Rectal smooth muscle tissue (tissue), 1 donor: ENCODE data around the gene ARHGDIG.

Experiments
- H3K27ac ChIP-seq: one replicate; pipeline ENCODE4 v1.7.0; 2013; ENCODE audit warnings: low read depth, low read length, inconsistent platforms
- H3K27me3 ChIP-seq: one replicate; pipeline ENCODE4 v1.7.0; 2013; ENCODE audit warnings: low read length; ENCODE audit not compliant: control insufficient read depth, insufficient read depth
- H3K36me3 ChIP-seq: one replicate; pipeline ENCODE4 v1.7.0; 2013; ENCODE audit warnings: low read length; ENCODE audit not compliant: control insufficient read depth, insufficient read depth
- H3K4me1 ChIP-seq: one replicate; pipeline ENCODE4 v1.7.0; 2013; ENCODE audit warnings: low read length; ENCODE audit not compliant: control insufficient read depth, insufficient read depth
- H3K4me3 ChIP-seq: one replicate; pipeline ENCODE4 v1.7.0; 2013; ENCODE audit warnings: low read length
- H3K9ac ChIP-seq: one replicate; pipeline ENCODE4 v1.7.0; 2013; ENCODE audit warnings: low read length

The ARHGDIG gene

DNA sequence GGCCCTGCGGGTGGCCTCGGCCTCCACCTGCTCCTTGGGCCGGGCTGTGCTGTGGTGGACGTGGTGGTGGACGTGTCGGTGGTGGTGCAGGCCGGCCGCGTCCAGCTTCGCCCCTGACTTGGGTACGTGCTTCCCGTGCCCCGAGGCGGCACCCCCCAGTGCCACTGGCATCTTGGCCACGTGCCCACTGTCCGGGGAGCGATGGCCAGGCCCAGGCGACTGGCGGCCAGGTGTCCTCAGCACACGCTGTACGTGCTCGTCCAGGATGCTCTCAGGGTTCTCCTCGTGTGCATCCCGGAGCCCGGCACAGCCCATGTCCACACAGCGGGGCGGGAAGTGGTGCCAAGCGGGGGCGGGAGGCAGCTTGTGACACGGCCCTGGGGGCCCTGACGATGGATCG is 17.4 kb downstream of the ARHGDIG start:
- peaks cover 4% of the 10 kb centered on the region for H3K36me3 ChIP-seq

DNA sequence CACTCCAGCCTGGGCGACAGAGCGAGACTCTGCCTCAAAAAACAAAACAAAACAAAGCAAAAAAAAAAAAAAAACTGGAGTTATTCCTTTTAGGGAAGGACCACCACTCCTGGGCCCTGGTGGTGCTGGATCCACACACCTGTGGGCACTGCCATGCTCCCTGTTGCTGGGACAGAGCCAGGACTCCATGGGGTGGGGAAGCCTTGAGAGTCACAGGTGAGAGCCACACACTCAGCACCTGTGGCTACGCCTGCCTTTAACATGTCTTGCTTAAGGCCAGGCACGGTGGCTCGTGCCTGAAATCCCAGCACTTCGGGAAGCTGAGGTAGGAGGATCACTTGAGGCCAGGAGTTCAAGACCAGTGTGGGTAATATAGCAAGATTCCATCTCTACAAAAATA is 20.8 kb downstream of the ARHGDIG start:
- Histone ChIP-seq H3K27me3 (no peaks in the 10 kb centered on the region), H3K27ac (no peak overlapping the region), H3K9ac (no peak overlapping the region), H3K36me3 (peaks cover 5% of the 10 kb centered on the region), H3K4me1 (no peaks in the 10 kb centered on the region), H3K4me3 (no peak overlapping the region)

More for the DNA sequence above, 17.4 kb downstream of the ARHGDIG start:
- no peak overlapping the region for H3K4me3 ChIP-seq
- H3K27me3 ChIP-seq: no peaks in the 10 kb centered on the region
- no peak overlapping the region for H3K9ac ChIP-seq
- H3K4me1 ChIP-seq: no peaks in the 10 kb centered on the region
- no peak overlapping the region for H3K27ac ChIP-seq

DNA sequence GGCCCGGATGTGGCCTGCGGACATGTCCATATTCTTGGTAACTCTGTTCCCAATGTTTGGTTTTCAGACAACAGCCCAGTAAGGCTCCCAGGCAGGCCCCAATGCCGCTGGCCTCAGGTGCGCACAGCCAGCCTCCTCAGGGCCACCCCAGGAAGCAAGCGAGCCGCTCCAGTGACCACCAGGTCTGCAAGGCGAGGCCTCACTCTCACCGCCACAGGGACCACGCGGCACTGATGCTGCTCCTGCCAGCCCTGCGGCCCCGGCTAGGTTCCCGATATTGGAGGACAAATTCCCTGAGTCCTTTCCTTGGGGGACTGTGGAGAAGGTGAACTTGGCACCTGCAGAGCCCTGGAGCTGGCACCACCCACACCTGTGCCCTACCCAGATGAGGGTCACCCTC is 21.6 kb downstream of the ARHGDIG start:
- peaks cover 5% of the 10 kb centered on the region for H3K36me3 ChIP-seq
- no peak overlapping the region for H3K9ac ChIP-seq
- H3K4me1 ChIP-seq: no peaks in the 10 kb centered on the region
- no peak overlapping the region for H3K4me3 ChIP-seq
- H3K27ac ChIP-seq: no peak overlapping the region
- no peaks in the 10 kb centered on the region for H3K27me3 ChIP-seq

DNA sequence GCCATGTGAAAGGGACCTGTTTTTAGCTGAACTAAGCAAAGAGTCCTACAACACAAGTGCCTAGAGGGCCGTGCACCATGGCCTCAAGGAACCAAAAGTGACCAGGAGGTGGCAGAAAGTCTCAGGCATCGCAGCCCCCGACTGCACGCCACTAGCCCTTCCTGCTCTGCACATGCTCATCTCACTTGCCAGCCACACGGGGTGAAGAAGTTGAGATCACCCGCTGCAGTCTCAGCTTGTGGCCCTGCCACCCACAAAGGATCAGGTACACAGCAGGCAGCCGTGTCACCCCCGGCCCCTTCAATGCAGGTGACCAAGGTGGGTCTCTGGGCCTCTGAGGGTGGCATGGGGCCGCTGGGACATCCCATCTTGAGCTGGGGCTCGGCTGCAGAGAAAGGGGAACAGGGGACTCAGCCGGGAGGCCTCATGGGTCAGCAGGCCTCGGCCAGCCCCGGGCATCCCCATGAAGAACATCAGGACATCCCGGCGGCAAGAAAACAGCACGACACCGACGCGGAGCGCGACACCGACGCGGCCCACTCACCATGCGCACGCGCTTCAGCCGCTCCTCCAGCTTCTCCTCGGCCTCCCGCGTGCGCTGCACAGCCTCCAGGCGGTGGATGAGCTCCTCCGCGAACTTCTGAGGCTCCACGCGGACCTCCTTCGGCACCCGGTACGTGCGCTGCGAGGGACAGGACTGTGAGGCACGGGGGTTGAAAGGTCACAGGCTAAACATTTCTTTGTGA is 23.5 kb downstream of the ARHGDIG start:
- peaks cover 14% of the 10 kb centered on the region for H3K36me3 ChIP-seq
- H3K27me3 ChIP-seq: no peaks in the 10 kb centered on the region
- no peak overlapping the region for H3K9ac ChIP-seq
- no peak overlapping the region for H3K27ac ChIP-seq
- H3K4me3 ChIP-seq: no peak overlapping the region
- H3K4me1 ChIP-seq: no peaks in the 10 kb centered on the region

DNA sequence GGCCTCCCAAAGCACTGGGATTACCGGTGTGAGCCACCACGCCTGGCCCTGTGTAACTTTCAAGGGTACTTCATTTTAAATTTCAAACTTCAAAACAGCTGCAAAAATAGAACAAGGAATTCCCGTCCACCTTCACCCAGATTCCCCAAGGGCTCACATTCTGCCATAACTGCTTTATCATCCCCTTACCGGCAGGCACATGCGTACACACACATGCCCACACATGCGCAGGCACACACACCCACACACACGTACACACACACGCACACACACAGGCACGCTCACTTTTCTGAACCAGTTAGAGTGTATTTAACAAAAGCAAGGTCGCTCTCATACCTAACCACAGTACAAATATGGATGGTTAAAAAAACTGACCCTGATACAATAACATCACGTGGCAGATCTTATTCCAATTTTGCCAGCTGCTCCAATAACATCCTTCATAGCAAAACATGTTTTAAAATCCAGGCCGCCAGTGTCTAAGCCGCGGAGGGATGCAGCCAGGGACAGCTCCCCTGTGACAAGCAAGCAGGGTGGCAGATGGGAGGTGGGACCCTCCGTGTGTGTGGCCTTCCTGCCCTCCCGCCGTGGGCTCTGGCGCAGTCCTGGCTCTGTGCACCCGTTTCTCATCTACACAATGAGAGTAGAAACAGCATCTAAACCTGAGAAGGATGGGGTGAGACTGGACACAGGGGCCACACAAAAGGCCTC is 25.7 kb downstream of the ARHGDIG start:
- no peaks in the 10 kb centered on the region for H3K27me3 ChIP-seq
- H3K9ac ChIP-seq: no peak overlapping the region
- H3K4me3 ChIP-seq: no peak overlapping the region
- H3K27ac ChIP-seq: no peak overlapping the region
- H3K36me3 ChIP-seq: peaks cover 14% of the 10 kb centered on the region
- H3K4me1 ChIP-seq: no peaks in the 10 kb centered on the region

DNA sequence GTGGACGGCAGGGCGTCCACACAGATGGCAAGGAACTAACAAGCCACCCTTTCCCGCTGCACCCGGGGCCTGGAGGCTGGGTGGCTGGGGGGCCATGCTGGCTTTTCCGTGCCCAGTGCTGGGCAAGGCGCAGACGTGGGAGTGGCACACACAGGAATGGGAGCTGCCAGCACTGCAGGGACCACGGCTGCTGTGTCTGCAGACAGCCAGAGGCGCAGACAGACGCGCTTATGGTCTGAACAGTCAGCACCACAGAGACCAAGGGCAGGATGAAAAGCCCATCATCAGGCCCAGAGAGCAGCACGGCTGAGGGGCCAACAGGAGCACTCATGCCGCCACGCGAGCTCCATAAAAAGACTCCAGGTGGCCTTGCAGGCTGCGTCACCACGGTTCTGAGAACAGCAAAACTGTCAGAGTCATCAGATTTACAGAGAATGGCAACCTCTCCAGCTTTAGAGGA is 26.6 kb downstream of the ARHGDIG start:
- H3K36me3 ChIP-seq: peaks cover 14% of the 10 kb centered on the region
- H3K4me3 ChIP-seq: no peak overlapping the region
- H3K27ac ChIP-seq: no peak overlapping the region
- no peaks in the 10 kb centered on the region for H3K27me3 ChIP-seq
- no peak overlapping the region for H3K9ac ChIP-seq
- H3K4me1 ChIP-seq: no peaks in the 10 kb centered on the region

DNA sequence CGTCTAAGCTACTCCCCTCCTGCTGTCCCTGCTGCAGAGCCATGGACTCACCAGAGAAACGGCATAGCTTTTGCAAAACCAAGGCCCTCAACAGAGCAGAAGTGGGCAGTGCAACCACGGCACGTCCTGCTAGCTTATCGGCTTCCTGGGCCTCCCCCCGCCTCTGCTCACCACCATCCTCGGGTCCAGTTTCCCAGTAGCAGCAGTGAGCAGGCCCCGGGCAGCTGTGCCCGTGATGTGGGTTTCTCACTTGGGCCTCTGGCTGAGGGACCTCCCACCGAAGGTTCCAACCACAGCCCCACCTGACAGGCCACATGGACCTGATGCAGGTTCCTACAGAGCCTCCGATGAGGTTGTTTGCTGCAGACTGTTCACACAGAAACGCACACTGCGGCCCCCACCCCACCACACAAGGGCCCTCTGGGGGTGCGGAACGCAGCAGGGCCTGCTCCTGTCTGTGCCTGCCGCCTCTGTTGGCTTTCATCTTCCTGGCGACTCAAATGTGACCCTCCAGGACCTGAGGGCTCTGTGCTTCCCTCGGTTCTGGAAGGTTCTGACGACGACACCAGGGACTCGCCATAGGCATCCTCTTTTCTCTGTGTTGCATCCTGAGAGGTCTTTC is 27.4 kb downstream of the ARHGDIG start:
- Histone ChIP-seq H3K9ac (no peak overlapping the region), H3K36me3 (peaks cover 12% of the 10 kb centered on the region), H3K27ac (no peak overlapping the region)

DNA sequence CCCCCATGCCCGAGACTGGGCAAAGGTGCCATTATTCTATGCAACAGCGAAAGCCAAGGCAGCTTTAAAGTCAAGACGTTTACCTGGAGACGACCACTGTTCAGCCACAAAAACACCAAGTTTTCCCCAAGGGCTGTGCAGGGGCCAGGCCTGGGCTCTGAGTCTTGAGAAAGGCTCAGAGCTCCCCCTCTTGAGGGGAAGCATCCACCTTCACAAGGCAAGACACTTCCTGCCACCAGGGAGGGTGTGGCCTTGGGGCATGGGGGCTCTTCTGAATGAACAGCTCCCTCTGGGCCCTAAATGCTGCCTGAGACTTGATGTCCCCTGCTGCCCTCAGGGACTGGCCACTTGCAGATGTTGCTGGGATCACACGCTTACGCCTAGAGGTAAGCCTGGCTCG is 29.1 kb downstream of the ARHGDIG start:
- H3K4me1 ChIP-seq: no peaks in the 10 kb centered on the region
- no peak overlapping the region for H3K27ac ChIP-seq
- H3K9ac ChIP-seq: no peak overlapping the region
- peaks cover 18% of the 10 kb centered on the region for H3K36me3 ChIP-seq
- H3K27me3 ChIP-seq: no peaks in the 10 kb centered on the region
- H3K4me3 ChIP-seq: no peak overlapping the region

More for the DNA sequence above, 27.4 kb downstream of the ARHGDIG start:
- H3K27me3 ChIP-seq: no peaks in the 10 kb centered on the region
- H3K4me3 ChIP-seq: no peak overlapping the region
- H3K4me1 ChIP-seq: no peaks in the 10 kb centered on the region

DNA sequence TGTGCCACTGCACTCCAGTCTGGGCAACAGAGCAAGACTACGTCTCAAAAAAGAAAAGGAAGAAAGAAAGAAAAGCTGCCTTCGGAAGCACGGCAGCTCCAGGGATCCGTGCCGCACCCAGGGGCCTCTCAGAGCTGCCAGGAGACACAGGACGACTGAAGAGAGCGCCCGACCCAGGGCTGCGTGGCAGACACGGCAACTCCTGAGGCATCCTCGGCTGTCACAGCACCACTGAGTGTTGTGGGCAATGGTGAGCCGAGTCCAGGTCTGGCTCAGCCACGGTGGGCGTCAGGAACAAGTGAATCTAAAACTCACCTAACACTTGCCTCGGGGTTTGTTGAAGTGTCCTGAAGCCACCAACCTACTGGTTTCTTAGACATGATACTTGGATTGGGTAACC is 31.3 kb downstream of the ARHGDIG start:
- peaks cover 18% of the 10 kb centered on the region for H3K36me3 ChIP-seq
- no peaks in the 10 kb centered on the region for H3K27me3 ChIP-seq
- H3K4me1 ChIP-seq: no peaks in the 10 kb centered on the region
- no peak overlapping the region for H3K4me3 ChIP-seq
- H3K27ac ChIP-seq: no peak overlapping the region
- no peak overlapping the region for H3K9ac ChIP-seq

DNA sequence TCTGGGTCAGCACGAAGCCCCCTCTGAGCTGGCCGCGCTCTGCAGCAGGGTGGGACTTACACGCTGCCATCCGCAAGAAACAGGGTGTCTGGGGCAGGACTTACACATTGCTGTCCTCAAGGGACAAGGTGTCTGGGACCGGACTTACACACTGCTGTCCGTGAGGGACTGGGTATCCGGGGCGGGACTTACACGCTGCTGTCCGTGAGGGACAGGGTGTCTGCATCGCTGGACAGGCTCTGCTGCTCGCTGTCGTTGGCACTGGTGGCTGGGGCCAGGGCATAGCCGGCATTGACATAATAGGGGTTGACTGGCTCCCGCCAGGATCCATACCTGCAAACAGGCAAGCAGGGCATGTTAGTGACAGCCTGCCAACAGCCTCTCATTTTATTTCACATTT is 34.0 kb downstream of the ARHGDIG start:
- peaks cover 22% of the 10 kb centered on the region for H3K36me3 ChIP-seq
- H3K4me1 ChIP-seq: no peaks in the 10 kb centered on the region
- H3K9ac ChIP-seq: no peak overlapping the region
- no peak overlapping the region for H3K4me3 ChIP-seq
- H3K27ac ChIP-seq: no peak overlapping the region
- no peaks in the 10 kb centered on the region for H3K27me3 ChIP-seq

DNA sequence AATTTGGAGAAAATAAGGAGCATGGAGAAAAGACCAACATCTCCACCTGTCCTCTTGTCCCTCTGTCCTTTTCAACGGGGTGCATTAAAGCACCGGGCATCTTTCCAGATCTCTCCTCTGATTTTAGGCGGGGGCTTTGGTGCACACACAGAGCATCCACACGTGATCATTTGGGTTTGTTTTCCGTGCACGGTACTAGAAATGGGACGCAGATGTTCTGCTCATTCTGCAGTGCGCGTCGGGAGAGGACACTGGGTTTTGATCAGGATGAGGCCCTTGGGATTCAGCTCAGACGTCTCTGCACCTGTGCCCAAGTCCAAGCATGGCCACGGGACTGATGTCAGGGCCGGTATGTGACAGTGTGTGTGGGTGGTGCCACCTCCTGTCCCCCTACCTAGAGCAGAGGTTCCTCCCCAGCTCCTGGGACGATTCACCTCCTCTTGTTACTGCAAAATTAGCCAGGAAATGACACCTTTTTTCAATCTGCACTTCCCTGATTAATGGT is 34.5 kb downstream of the ARHGDIG start:
- H3K4me3 ChIP-seq: no peak overlapping the region
- H3K36me3 ChIP-seq: peaks cover 22% of the 10 kb centered on the region
- H3K9ac ChIP-seq: no peak overlapping the region
- H3K27me3 ChIP-seq: no peaks in the 10 kb centered on the region
- no peaks in the 10 kb centered on the region for H3K4me1 ChIP-seq
- no peak overlapping the region for H3K27ac ChIP-seq

DNA sequence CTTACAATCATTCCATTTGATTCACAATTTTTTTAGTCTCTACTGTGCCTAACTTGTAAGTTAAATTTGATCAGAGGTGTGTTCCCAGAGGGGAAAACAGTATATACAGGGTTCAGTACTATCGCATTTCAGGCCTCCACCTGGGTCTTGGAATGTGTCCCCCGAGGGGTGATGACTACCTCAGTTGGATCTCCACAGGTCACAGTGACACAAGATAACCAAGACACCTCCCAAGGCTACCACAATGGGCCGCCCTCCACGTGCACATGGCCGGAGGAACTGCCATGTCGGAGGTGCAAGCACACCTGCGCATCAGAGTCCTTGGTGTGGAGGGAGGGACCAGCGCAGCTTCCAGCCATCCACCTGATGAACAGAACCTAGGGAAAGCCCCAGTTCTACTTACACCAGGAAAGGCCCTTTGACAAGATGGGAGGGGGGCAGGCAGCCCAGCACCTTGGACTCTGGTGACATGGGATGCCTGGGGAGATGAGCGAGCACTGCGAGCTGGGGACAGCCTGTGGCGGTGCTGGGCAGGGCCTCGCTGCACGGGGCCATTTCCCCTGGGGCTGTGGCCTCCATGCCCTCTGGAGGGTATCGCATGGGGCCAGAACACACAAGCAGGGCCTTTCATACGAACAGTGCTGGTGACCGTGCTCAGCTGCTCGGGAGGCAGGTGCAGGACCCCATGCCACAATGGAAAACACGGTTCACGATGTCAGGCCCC is 36.5 kb downstream of the ARHGDIG start:
- H3K27me3 ChIP-seq: no peaks in the 10 kb centered on the region
- peaks cover 22% of the 10 kb centered on the region for H3K36me3 ChIP-seq
- no peak overlapping the region for H3K27ac ChIP-seq
- no peak overlapping the region for H3K9ac ChIP-seq
- no peaks in the 10 kb centered on the region for H3K4me1 ChIP-seq
- no peak overlapping the region for H3K4me3 ChIP-seq
